Peyer's patch (tissue), 4 donors: Measurements from ENCODE around the gene MYRFL. TPM values are rescaled to one million over a fixed set of nuclear protein-coding genes. Genes with fewer than 3 reads are reported as not detected.

Source experiments
- DNase-seq, 3 donors: peaks; one replicate each; pipeline ENCODE4 v3.0.0-alpha.2; 2017 to 2019
- H3K27ac ChIP-seq, 4 donors: fragments of 200-600 bp; sonication (generic); one replicate each; pipeline ENCODE4 v1.5.1; 2016 to 2019
- H3K27me3 ChIP-seq, 2 donors: fragments of 200-600 bp; sonication (generic); one replicate each; pipeline ENCODE4 v1.5.1; 2019
- H3K36me3 ChIP-seq, 3 donors: fragments of 200-600 bp; sonication (generic); one replicate each; pipeline ENCODE4 v1.5.1; 2016 to 2019
- H3K4me1 ChIP-seq, 4 donors: fragments of 200-600 bp; sonication (generic); one replicate each; pipeline ENCODE4 v1.5.1; 2016 to 2019
- H3K4me3 ChIP-seq, 4 donors: fragments of 200-600 bp; sonication (generic); 1 replicate in 3 of 4; 2 replicates in 1 of 4; pipeline ENCODE4 v1.5.1; 2016 to 2019; ENCODE audit warnings: mild to moderate bottlenecking in 1 of 4
- H3K9me3 ChIP-seq, 4 donors: fragments of 200-600 bp; sonication (generic); one replicate each; pipeline ENCODE4 v1.5.1; 2016 to 2019; ENCODE audit warnings: mild to moderate bottlenecking in 1 of 4
- CTCF ChIP-seq, 6 experiments: fragments of 450-650 bp in 4 of 6; fragments of 200-600 bp in 2 of 6; sonication (generic) in 1 of 6; IDR thresholded peaks; one replicate each; pipeline ENCODE4 v1.5.1; 2017 to 2019; ENCODE audit warnings: antibody characterized with exemption in 6 of 6, mild to moderate bottlenecking in 3 of 6, moderate library complexity in 1 of 6
- POLR2A ChIP-seq, 2 donors: fragments of 450-650 bp; IDR thresholded peaks; one replicate each; pipeline ENCODE4 v1.5.1; 2017; ENCODE audit warnings: antibody characterized with exemption in 2 of 2, mild to moderate bottlenecking in 2 of 2, moderate library complexity in 2 of 2
- total RNA-seq, 4 donors: library from RNA; depleted of rRNA; stranded (reverse); fragments of >200 nt; gene quantifications; one replicate each; pipeline ENCODE4 v1.1.0, GENCODE V29; 2016

MYRFL gene
- total RNA-seq, 4 donors from 2014 or later: 12.4 to 60.1 (median 54.5) TPM

- no peak for TF ChIP-seq CTCF (IDR thresholded peaks at IDR 0.05)
- no peak overlapping the region for H3K27ac ChIP-seq
Measured at GRCh38 chr12:69904777-69905176, 79.8 kb downstream of the MYRFL start.

DNA sequence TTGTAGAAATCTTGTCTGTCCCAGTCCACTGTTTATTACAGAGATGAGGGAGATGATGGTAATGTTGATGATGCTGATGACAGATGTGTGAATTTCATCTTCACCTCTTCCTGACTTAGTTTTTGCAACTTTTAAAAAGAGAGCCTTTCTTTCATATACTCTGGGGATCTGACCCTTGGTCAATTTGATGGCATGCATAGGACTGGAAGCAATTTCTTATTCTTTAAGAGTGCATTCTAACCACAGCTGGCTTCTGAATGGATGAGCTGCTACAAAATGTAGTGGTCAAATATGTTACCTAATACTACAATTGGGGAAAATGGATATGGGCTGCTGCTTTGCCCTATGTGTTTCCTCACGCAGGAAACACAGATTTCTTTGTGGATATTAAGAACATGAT, 80.8 kb downstream of the MYRFL start:
- no peak for DNase-seq
- H3K4me1 ChIP-seq: no peaks in the 10 kb centered on the region
- TF ChIP-seq CTCF (IDR thresholded peaks at IDR 0.05) (no peak), POLR2A (IDR thresholded peaks at IDR 0.05) (no peak)
- H3K4me3 ChIP-seq: no peak overlapping the region
- peaks cover 0 to 19% (median 0%) of the 10 kb centered on the region in 3 donors for H3K36me3 ChIP-seq
- no peaks in the 10 kb centered on the region for H3K9me3 ChIP-seq
- H3K27ac ChIP-seq: no peak overlapping the region
- no peaks in the 10 kb centered on the region for H3K27me3 ChIP-seq

More at GRCh38 chr12:69904777-69905176, 79.8 kb downstream of the MYRFL start:
- DNase-seq: no peak
- H3K4me1 ChIP-seq: no peaks in the 10 kb centered on the region
- H3K27me3 ChIP-seq: no peaks in the 10 kb centered on the region
- peaks cover 0 to 19% (median 0%) of the 10 kb centered on the region in 3 donors for H3K36me3 ChIP-seq
- no peak overlapping the region for H3K4me3 ChIP-seq
- H3K9me3 ChIP-seq: no peaks in the 10 kb centered on the region

GRCh38 chr12:69906411-69907216, 81.6 kb downstream of the MYRFL start:
- H3K27ac ChIP-seq: no peak overlapping the region
- no peaks in the 10 kb centered on the region for H3K9me3 ChIP-seq
- no peak for TF ChIP-seq POLR2A (IDR thresholded peaks at IDR 0.05)
- TF ChIP-seq CTCF (IDR thresholded peaks at IDR 0.05): no peak
- H3K4me1 ChIP-seq: no peaks in the 10 kb centered on the region
- DNase-seq: peak in 1 of 3 donors; percentile 21
- no peak overlapping the region for H3K4me3 ChIP-seq
- H3K36me3 ChIP-seq: peaks cover 0 to 19% (median 0%) of the 10 kb centered on the region in 3 donors
- no peaks in the 10 kb centered on the region for H3K27me3 ChIP-seq

DNA sequence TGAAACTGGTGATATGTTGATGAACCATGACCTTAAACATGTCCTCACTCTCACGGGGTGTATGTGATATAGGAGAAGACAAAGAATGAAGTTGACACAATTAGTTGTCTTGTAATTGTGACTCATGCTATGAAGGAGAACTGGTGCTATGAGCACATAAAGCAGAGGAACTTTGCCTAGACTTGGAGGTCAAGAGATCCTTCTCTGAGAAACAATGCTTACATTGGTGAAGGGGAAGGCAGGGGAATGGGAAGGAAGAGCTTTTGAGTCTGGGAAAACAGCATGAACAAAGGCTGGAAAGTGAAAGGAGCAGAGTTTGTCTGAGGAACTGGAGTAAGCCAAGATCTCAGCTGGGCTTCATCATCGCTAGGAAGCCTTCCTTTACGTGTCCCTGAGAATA, 83.2 kb downstream of the MYRFL start:
- Histone ChIP-seq H3K9me3 (no peaks in the 10 kb centered on the region), H3K36me3 (peaks cover 0 to 15% (median 0%) of the 10 kb centered on the region in 3 donors), H3K4me1 (no peaks in the 10 kb centered on the region), H3K27me3 (no peaks in the 10 kb centered on the region), H3K27ac (no peak overlapping the region), H3K4me3 (no peak overlapping the region)
- no peak for TF ChIP-seq CTCF (IDR thresholded peaks at IDR 0.05)
- TF ChIP-seq POLR2A (IDR thresholded peaks at IDR 0.05): no peak
- DNase-seq: no peak

- Histone ChIP-seq H3K36me3 (peaks cover 0 to 11% (median 0%) of the 10 kb centered on the region in 3 donors), H3K4me3 (no peak overlapping the region), H3K27ac (no peak overlapping the region), H3K27me3 (no peaks in the 10 kb centered on the region), H3K4me1 (no peaks in the 10 kb centered on the region), H3K9me3 (no peaks in the 10 kb centered on the region)
- TF ChIP-seq POLR2A (IDR thresholded peaks at IDR 0.05): no peak
- peak in 1 of 6 experiments; percentile 8 for TF ChIP-seq CTCF (IDR thresholded peaks at IDR 0.05)
- DNase-seq: no peak
Measured at GRCh38 chr12:69910694-69911093, 85.7 kb downstream of the MYRFL start.
